HG02798 (cell line): ENCODE data around the gene SLC15A5.

Source experiments
- ATAC-seq: cut with Tn5 transposase; IDR thresholded peaks from one replicate; pipeline ENCODE4 v1.9.1; 2021; ENCODE audit warnings: mild to moderate bottlenecking; ENCODE audit not compliant: unreplicated experiment, poor library complexity

The SLC15A5 gene

GRCh38 chr12:16269946-16270345 lies 7.5 kb downstream of the SLC15A5 start:
- ATAC-seq: no peak

- ATAC-seq: no peak
Measured at GRCh38 chr12:16266085-16266484, 11.4 kb downstream of the SLC15A5 start.

GRCh38 chr12:16261944-16262475 lies 15.5 kb downstream of the SLC15A5 start:
- ATAC-seq: no peak

GRCh38 chr12:16260206-16260605 lies 17.3 kb downstream of the SLC15A5 start:
- ATAC-seq: no peak

GRCh38 chr12:16258963-16259362 lies 18.5 kb downstream of the SLC15A5 start:
- ATAC-seq: no peak

- no peak for ATAC-seq
Measured at GRCh38 chr12:16246264-16246663, 31.2 kb downstream of the SLC15A5 start.

GRCh38 chr12:16245209-16245608 lies 32.3 kb downstream of the SLC15A5 start:
- ATAC-seq: no peak

GRCh38 chr12:16243487-16244412 lies 33.7 kb downstream of the SLC15A5 start:
- no peak for ATAC-seq

GRCh38 chr12:16241346-16241745 lies 36.1 kb downstream of the SLC15A5 start:
- ATAC-seq: no peak

- no peak for ATAC-seq
Measured at GRCh38 chr12:16238661-16239060, 38.8 kb downstream of the SLC15A5 start.

- ATAC-seq: no peak
Measured at GRCh38 chr12:16229676-16230075, 47.8 kb downstream of the SLC15A5 start.

- peak; percentile 60 for ATAC-seq
Measured at GRCh38 chr12:16228067-16228466, 49.4 kb downstream of the SLC15A5 start.

GRCh38 chr12:16225692-16226091 lies 51.8 kb downstream of the SLC15A5 start:
- no peak for ATAC-seq

GRCh38 chr12:16224196-16224595 lies 53.3 kb downstream of the SLC15A5 start:
- no peak for ATAC-seq

GRCh38 chr12:16221776-16222175 lies 55.7 kb downstream of the SLC15A5 start:
- no peak for ATAC-seq

- no peak for ATAC-seq
Measured at GRCh38 chr12:16220120-16220519, 57.4 kb downstream of the SLC15A5 start.

GRCh38 chr12:16218934-16219751 lies 58.3 kb downstream of the SLC15A5 start:
- ATAC-seq: no peak

GRCh38 chr12:16218234-16218633 lies 59.3 kb downstream of the SLC15A5 start:
- ATAC-seq: no peak

- ATAC-seq: no peak
Measured at GRCh38 chr12:16211731-16212130, 65.8 kb downstream of the SLC15A5 start.

- peak; percentile 97 for ATAC-seq
Measured at GRCh38 chr12:16198884-16199283, 78.6 kb downstream of the SLC15A5 start.

- ATAC-seq: no peak
Measured at GRCh38 chr12:16197600-16197999, 79.9 kb downstream of the SLC15A5 start.
